PC-9 (cell line): Measurements from ENCODE around the gene PNCK. TPM values are rescaled to one million over a fixed set of nuclear protein-coding genes. Genes with fewer than 3 reads are reported as not detected.

Source experiments
- BruUV-seq: library from RNA; stranded (reverse); fragments of 400-500 nt; replicated peaks from 2 replicates; lab custom pipeline; 2021; lab: Mats Ljungman, UMichigan
- CTCF ChIA-PET: fragments of 300-600 bp; sonication (Branson Sonifier 250); formaldehyde crosslinking; loops from one replicate; lab custom pipeline; 2022; ENCODE audit warnings: antibody characterized with exemption; lab: Charles Lee
- POLR2A ChIA-PET: fragments of 300-600 bp; sonication (Branson Sonifier 250); formaldehyde crosslinking; loops from one replicate; lab custom pipeline; 2022; ENCODE audit warnings: antibody characterized with exemption; ENCODE audit not compliant: unreplicated experiment; lab: Charles Lee
- DNase-seq, 2 experiments: peaks; one replicate each; pipeline versions ENCODE4 v3.0.0 to v3.0.0-alpha.2; 2015 to 2022; ENCODE audit warnings: mixed read lengths in 1 of 2
- H2AFZ ChIP-seq: fragments of 200-600 bp; sonication (generic); 2 replicates; pipeline ENCODE4 v1.8.1; 2017; ENCODE audit warnings: antibody characterized with exemption
- H3F3A ChIP-seq: fragments of 200-600 bp; sonication (generic); 2 replicates; pipeline ENCODE4 v1.8.1; 2017; ENCODE audit warnings: antibody characterized with exemption, mild to moderate bottlenecking, low read depth; ENCODE audit not compliant: insufficient read depth
- H3K27ac ChIP-seq: fragments of 200-600 bp; sonication (generic); 2 replicates; pipeline ENCODE4 v1.6.1; 2016; ENCODE audit warnings: mixed run types
- H3K27me3 ChIP-seq: fragments of 200-600 bp; sonication (generic); 2 replicates; pipeline ENCODE4 v1.6.1; 2016; ENCODE audit warnings: low read depth, mixed run types; ENCODE audit not compliant: insufficient read depth
- H3K36me3 ChIP-seq: fragments of 200-600 bp; sonication (generic); 2 replicates; pipeline ENCODE4 v1.6.1; 2016; ENCODE audit warnings: low read depth, mixed run types
- H3K4me1 ChIP-seq: fragments of 200-600 bp; sonication (generic); replicated peaks from 2 replicates; pipeline ENCODE4 v1.6.1; 2016; ENCODE audit warnings: mixed run types; ENCODE audit not compliant: insufficient read depth
- H3K4me2 ChIP-seq: fragments of 200-600 bp; sonication (generic); 2 replicates; pipeline ENCODE4 v1.6.1; 2017; ENCODE audit warnings: mixed run types
- H3K4me3 ChIP-seq: fragments of 200-600 bp; sonication (generic); 2 replicates; pipeline ENCODE4 v1.6.1; 2016; ENCODE audit warnings: mixed run types
- H3K79me2 ChIP-seq: fragments of 200-600 bp; sonication (generic); 2 replicates; pipeline ENCODE4 v1.6.1; 2017; ENCODE audit warnings: low read depth, mixed run types
- H3K9me2 ChIP-seq: fragments of 200-600 bp; sonication (generic); 2 replicates; pipeline ENCODE4 v1.8.1; 2017; ENCODE audit warnings: mild to moderate bottlenecking; ENCODE audit not compliant: insufficient read depth
- H3K9me3 ChIP-seq: fragments of 200-600 bp; sonication (generic); 2 replicates; pipeline ENCODE4 v1.8.1; 2016; ENCODE audit warnings: low read depth; ENCODE audit not compliant: insufficient read depth
- H4K20me1 ChIP-seq: fragments of 200-600 bp; sonication (generic); 2 replicates; pipeline ENCODE4 v1.8.1; 2017; ENCODE audit not compliant: insufficient read depth
- CTCF ChIP-seq: fragments of 200-600 bp; sonication (generic); conservative IDR thresholded peaks from 2 replicates; pipeline ENCODE4 v1.6.1; 2017; ENCODE audit warnings: mixed run types, antibody characterized with exemption, mild to moderate bottlenecking, moderate library complexity
- EZH2 ChIP-seq: fragments of 200-600 bp; sonication (generic); IDR thresholded peaks from 2 replicates; pipeline ENCODE4 v1.8.0; 2017; ENCODE audit warnings: antibody characterized with exemption, low read depth
- intact Hi-C: fragments of 100-400 bp; cut with micrococcal nuclease; formaldehyde crosslinking; loops from one replicate; pipeline ENCODE4 v1.10.0; 2022; ENCODE audit not compliant: unreplicated experiment
- total RNA-seq: library from RNA; stranded (reverse); gene quantifications from 2 replicates; pipeline ENCODE4 v1.2.3, GENCODE V29; 2021

PNCK gene
- total RNA-seq, 1 experiment from 2014 or later, result 1.0 TPM

GRCh38 chrX:153624196-153625091 is 49.2 kb downstream of the PNCK start:
- CTCF ChIA-PET, result no interaction called here
- POLR2A ChIA-PET, result interaction anchor here (0.6 kb wide), 1 partner anchor 16 kb away, joined by 3 read pairs; no protein-coding TSS in a partner anchor

GRCh38 chrX:153623310-153624029 is 50.1 kb downstream of the PNCK start:
- intact Hi-C loops, result no loop called here

More at GRCh38 chrX:153624196-153625091, 49.2 kb downstream of the PNCK start:
- H3K4me1 ChIP-seq, result no peaks in the 10 kb centered on the region
- no peaks in the 10 kb centered on the region for H3K9me3 ChIP-seq
- H2AFZ ChIP-seq, result no peak overlapping the region
- intact Hi-C loops, result no loop called here
- H4K20me1 ChIP-seq, result no peaks in the 10 kb centered on the region
- H3K36me3 ChIP-seq, result no peaks in the 10 kb centered on the region
- no peak for TF ChIP-seq CTCF
- TF ChIP-seq EZH2, result no peak
- peaks cover 63% of the 10 kb centered on the region for H3K27me3 ChIP-seq
- H3K27ac ChIP-seq, result no peak overlapping the region
- no peak overlapping the region for H3K4me2 ChIP-seq
- H3F3A ChIP-seq, result no peaks in the 10 kb centered on the region
- H3K4me3 ChIP-seq, result no peak overlapping the region
- no peaks in the 10 kb centered on the region for H3K9me2 ChIP-seq
- BruUV-seq, result no TSS peak
- DNase-seq, result no peak
- H3K79me2 ChIP-seq, result no peaks in the 10 kb centered on the region

More at GRCh38 chrX:153623310-153624029, 50.1 kb downstream of the PNCK start:
- no peaks in the 10 kb centered on the region for H3F3A ChIP-seq
- TF ChIP-seq EZH2 (no peak), CTCF (no peak)
- no peaks in the 10 kb centered on the region for H4K20me1 ChIP-seq
- no peak for DNase-seq
- no peak overlapping the region for H3K4me2 ChIP-seq
- no peaks in the 10 kb centered on the region for H3K4me1 ChIP-seq
- no peak overlapping the region for H3K27ac ChIP-seq
- no peaks in the 10 kb centered on the region for H3K9me2 ChIP-seq
- no peak overlapping the region for H3K4me3 ChIP-seq
- CTCF ChIA-PET, result no interaction called here
- no peaks in the 10 kb centered on the region for H3K79me2 ChIP-seq
- peaks cover 63% of the 10 kb centered on the region for H3K27me3 ChIP-seq
- H2AFZ ChIP-seq, result no peak overlapping the region
- H3K36me3 ChIP-seq, result no peaks in the 10 kb centered on the region
- H3K9me3 ChIP-seq, result no peaks in the 10 kb centered on the region
- no TSS peak for BruUV-seq
- POLR2A ChIA-PET, result interaction anchor here (0.6 kb wide), 1 partner anchor 15 kb away, joined by 3 read pairs; no protein-coding TSS in a partner anchor
